ENCODE measurements around the gene KCNMA1.
"Not testable (repeated sequence)": the region's sequence is repeated elsewhere in the genome, so short reads cannot be mapped to it uniquely, and the experiment has no call there.

KCNMA1 gene

DNA sequence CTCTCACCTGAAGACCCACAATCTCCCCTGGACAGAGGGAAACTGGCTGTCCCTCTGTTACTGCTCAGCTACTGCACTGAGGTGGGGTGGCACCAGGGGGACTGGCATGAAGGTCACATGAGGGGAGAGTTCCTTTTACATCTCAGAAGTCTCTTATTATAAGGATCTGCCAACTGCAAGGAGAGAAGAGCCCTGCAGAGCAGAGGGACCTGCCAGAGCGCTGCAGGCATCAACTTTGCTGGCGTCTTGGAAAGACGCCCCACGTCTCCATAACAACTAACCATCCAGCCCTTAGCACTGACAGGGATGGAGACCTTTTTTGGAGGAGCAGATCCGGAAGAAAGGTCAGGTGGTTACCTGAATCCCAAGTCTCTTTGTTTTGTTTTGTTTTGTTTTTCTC lies 218.6 kb downstream of the KCNMA1 start:
- DNase-seq (ENCODE audit: low read depth in 2 of 2) = no peak

DNA sequence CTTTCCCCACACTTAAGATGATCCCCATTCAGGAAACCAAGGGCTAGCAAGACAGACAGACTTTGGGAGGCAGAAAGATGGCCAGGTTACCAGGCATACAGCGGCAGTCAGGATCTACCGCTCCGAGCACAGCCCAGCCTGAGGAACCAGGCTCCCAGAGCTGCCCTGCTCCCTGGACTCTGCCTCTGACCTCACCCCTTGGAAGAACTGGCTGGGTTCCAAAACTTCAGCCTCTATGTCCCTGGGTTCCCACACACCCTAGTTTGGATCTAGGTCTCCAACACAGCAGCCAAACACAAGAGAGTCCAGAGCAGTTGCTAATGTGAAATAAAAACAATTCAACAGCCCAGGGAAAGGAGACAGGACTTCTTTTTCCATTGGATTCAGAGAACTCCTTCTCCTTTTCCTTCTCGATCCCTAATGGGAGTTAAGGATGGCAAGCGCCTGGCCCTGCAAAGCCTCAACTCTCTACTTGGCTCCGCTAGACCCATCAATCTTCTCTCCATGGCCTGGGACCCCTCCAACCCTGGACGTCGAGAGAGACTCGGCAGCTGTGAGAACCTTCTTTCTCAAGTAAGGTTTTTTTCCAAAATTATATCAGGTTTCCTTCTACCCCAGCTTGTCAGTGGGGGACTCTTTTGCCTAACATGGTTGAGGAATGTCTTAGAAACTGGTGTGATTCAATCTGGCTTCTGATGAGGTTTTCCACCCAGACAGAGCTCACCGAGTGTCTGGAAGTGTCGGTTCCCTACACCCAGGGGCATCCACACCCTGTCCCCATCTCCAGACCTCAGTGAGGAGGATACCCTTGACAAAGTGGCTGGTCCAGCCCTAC lies 219.6 kb downstream of the KCNMA1 start:
- no peak for DNase-seq (ENCODE audit: low read depth in 2 of 2)

DNA sequence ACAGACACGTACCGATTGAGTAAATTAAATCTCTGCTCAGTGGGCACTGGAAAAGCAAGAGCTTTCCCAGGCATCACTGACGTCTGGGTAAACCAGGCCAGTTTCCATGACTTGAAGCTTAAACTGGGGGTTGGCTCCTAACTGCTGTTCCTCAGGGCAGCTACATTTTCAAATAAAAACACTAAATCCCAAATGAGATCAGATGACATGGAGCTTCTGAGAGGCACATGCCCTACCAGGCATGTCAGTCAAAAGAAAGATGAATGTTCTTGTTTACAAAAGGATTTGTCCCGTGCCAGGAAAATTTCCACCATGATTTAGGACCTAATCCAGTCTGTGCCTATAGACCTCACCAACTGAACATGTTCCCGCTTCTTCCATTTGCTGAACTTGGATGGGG lies 220.2 kb downstream of the KCNMA1 start:
- DNase-seq (ENCODE audit: low read depth in 2 of 2) = no peak

DNA sequence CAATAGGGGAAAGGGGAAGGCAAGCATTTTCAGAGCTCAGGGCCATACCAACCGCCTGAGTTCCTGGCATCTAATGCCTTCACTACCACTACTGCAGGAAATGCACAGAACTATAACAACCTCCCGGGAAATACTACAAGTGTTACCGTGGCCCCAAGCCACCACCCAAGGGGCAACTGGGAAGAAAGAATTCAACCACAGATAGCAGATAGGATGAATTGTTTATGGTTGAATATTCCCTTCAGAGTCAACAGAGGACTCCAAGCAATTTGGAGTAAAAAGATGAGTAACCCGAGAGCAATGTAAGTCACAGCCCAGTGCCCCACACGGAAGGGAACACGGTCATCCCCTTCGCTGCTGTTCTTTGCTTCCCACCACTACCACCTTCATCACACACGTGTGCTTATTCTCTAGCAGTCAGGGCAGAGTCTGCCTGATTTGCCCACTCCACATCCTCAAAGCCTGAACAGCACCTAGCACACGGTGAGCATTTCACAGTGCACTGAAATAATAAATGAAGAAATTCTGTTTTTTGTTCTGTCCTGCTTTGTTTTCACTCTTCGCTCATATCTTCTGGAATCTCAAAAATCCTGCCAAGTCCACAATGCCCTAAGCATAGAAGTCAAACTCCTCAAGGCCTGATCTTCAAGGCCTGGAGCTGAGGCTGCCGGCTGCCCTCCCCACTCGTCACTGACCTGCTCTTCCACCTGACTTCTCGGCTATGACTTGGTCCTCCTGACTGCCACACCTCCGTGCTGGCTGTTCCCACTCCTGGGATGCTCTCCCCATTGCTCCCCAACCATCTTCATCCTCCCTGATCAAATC lies 221.1 kb downstream of the KCNMA1 start:
- no peak for DNase-seq (ENCODE audit: low read depth in 2 of 2)

DNA sequence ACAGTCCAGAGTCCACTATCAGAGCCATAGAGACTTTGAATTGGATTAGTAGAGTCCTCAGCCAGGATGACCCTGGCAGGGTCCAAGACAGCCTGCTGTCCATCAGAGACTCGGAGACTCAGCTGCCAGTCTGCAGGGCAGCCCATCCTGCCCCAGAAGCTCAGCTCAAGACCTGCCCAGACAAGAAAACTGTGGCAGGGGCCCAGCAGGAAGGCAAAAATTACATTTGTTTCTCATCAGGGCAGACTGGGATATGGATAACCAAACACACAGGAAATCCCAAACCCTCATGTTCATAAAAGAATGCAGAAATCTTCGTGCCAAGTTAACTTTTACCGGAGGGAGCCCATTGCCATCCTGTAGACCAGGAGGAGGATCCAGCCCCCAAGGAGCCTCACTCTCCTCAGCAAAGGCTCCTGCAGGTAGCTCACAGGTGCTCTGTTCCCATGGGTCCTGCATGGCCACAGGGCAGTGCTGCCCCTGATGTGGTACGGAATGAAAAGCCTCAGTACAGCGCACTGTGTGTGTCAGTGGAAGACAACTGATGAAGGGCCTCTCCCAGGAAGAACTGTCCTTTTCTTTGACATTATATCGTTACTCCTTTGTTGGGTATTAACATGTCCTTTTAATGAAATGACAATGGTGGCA lies 222.2 kb downstream of the KCNMA1 start:
- DNase-seq (ENCODE audit: low read depth in 2 of 2) = no peak

DNA sequence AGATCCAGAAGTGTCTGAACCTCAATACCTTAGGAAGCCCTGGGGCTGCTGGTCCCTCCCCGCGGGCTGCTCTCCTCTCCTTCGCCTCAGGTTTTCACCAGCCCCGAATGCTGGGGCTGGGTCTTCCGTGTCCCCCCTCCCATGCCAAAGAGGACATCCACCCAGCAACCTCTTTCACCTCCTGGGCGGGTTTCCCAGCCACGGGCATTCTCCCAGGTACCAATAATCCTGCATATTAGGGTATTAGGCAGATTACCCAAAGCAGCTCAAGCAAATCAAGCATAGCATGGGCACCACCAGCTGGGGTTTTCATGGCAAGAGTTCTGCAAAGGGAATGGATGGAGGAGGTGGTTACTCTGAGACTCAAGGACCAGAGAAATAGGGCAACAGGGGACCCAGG lies 224.4 kb downstream of the KCNMA1 start:
- DNase-seq (ENCODE audit: low read depth in 2 of 2) = no peak

DNA sequence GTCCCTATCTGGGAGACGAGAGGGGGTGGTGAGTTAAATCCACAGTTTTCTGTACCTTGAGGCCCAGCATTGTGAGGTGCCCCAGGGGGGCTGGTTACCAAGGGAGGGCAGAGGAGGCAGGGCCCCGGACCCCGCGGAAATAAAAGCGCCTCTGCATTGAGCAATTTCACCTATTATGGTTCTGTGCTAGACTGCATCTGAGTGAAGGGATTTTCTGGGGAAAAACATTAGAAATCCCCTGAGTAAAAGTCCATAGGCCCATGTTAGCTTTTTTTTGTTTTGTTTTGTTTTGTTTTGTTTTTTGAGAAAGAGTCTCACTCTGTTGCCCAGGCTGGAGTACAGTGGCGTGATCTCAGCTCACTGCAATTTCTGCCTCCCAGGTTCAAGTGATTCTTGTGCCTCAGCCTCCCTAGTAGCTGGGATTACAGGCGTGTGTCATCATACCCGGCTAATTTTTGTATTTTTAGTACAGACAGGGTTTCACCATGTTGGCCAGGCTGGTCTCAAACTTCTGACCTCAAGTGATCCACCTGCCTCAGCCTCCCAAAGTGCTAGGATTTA lies 225.0 kb downstream of the KCNMA1 start:
- not testable (repeated sequence) for DNase-seq (ENCODE audit: low read depth in 2 of 2)

DNA sequence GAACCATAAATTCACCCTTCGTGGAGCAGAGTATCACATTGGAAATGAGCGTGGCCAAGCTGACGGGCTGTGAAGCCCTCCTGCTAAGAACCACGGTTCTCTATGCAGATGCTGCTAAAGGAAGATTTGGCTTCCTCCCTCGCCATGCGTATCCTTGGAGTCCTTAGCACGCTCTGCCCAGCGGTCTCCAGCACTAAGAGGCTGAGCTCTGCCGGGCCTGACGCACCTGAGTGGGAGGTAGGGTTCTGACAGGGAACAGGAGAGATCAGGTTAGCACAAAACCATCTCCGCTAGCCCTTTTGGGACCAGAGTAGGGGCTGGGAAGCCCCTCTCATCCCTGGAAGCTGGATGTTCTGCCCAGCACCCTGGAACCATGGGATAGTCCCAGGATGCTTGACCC lies 225.8 kb downstream of the KCNMA1 start:
- DNase-seq (ENCODE audit: low read depth in 2 of 2) = no peak

DNA sequence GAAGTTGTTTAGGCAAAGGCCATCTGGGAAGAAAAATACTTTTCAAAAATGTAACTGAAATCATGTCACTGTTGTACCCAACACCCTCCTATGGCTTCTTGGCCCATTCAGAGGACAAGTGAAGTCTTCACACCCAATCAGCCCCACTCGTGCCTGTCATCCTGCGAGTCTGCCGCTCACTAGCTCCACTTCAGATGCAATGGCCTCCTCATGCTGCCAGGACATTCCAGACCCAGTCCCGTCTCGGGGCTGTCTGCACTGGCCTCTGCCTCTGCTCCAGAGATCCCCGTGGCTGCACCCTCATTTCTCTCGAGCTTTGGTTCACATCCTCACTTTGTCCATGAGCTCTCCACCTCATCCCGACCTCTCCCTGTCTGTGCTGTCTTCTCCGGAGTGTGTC lies 227.1 kb downstream of the KCNMA1 start:
- no peak for DNase-seq (ENCODE audit: low read depth in 2 of 2)

DNA sequence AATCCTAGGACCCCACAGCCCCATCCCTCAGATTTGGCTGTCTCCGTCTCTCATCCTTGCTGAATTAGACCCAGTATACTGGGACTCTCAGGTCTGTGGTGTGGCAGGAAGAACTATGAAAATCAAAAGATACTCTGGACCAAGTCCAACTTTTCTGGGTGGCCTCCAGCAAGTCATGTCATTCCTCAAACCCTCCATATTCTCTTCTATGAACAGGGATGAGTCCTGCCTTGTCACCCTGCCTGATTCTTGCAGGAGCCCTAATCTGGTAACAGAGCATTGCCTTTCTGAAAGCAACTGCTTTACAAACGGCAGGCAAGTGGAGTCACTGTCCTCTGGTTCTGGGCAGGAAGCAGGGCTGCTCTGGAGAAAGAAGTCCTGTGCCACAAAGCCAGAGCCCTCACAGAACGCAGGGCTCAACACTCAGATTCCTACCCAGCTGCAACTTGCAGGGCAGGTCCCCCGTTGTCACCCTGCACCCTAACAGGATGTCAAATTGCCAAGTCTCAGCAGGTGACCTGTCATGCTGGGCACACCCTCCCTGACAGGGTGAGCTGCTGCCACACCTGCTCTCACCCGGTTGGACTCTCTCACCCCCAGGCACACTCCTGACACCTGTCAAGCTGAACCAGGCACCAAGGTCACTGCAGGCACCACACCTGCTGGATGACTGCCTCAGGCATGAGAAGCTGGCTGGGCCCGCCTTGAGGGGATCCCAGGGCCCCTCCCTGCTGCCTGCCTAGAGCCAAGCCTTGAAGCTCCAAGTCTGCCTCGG lies 227.7 kb downstream of the KCNMA1 start:
- DNase-seq (ENCODE audit: low read depth in 2 of 2) = no peak

DNA sequence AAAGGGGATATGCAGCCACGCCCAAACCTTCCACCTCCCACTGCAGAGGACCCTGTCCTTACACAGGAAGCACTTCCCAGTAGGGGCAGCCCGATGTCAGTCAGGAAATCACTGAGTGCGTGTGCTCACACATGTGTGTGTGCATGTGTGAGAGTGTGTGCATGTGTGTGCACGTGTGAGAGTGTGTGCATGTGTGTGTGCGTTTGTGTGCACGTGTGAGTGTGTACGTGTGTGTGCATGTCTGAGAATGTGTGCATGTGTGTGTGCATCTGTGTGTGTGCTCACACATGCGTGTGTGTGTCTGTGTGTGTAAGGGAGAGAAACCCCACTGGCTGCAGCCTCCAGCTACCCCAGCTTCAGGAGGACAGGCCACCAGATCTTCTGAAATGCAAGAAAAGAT lies 229.3 kb downstream of the KCNMA1 start:
- no peak for DNase-seq (ENCODE audit: low read depth in 2 of 2)

DNA sequence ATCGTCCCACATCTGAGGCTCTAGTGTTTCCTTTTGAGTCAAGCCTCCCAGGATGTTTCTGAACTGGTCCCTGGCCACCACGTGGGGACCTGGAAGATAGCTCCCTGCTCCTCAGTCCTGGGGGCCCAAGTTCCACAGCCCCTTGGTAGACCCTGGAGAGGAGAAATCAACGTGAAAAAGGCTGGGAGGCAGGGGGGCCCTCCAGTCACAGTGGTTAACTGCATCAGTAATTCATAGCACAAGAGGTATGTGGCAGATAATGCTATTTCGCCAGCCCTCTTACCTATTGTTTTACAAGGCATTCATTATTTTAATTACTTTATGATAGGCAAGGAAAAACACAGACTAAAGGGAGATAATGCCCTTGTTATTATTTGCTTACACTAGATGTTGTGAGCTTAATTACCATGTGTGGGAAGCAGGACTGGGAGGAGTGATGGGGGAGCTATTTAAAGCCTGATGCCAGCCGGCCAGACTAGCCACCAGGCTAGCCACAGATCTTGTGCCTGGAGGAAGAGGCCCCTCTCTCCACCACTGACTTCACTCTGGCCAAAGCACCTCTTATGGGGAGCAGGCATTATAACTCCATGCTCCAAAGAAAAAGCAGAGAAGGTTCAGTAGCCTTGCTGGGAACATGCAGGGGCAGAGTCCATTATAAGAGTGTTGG lies 230.7 kb downstream of the KCNMA1 start:
- DNase-seq (ENCODE audit: low read depth in 2 of 2) = no peak

DNA sequence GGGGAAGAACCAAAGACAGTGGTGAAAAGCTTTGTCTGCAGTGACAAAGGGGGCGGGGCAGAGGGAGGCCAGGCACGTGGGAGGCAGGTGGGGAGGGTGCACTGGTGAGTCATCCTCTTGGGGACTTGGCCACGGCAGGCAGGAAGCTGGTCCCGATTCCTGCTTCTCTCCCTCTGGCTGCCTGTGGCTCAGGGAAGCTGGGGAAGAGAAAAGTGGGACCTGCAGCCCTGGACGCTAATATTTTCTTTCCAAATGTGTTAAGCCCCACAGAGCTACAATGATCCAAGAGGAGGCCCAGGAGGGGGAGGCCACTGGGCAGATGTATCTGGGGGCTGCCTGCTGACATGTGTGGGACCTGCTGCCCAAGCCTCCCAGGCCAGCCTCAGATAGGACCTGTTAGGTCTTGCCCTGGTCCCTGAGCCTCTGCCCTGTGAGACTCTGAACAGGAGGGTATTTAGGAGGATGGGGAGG lies 231.8 kb downstream of the KCNMA1 start:
- DNase-seq (ENCODE audit: low read depth in 2 of 2) = no peak

DNA sequence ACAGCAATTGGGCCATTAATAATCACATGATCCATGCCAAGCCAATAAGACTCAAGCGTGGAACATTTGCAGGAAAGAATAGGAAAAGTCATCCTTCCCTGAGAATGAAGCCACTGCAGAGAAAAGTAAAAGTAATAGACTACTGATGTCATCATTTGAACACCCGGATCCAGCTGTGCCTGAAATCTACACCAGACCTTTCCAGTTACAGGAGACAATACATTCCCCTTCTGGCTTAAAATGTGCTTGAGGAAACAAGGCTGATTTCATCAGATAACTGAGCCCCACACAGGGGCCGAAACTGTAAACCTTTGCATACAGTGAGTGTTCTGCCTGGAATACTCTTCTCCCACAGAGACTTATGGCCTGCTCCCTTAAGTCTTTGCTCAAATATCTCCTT lies 232.8 kb downstream of the KCNMA1 start:
- no peak for DNase-seq (ENCODE audit: low read depth in 2 of 2)

DNA sequence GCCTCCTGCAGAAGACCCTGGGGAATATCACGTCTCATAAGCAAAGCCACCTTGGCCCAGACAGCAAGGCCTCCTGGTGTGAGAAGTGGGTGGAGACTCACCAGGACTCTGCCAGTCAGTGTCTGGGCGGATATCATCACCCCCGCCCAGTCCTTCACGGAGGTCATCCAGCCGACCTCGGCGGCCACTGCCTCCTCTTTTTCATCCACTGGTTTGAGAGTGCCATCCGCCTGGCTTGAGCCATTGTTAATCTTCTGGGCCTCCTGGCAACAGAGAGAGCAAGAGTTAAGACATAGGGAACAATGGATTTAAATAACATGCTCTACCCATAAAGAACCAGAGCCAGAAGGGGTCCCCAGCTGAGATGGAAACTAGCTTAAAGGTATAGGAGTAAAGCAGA lies 233.8 kb downstream of the KCNMA1 start:
- no peak for DNase-seq (ENCODE audit: low read depth in 2 of 2)

DNA sequence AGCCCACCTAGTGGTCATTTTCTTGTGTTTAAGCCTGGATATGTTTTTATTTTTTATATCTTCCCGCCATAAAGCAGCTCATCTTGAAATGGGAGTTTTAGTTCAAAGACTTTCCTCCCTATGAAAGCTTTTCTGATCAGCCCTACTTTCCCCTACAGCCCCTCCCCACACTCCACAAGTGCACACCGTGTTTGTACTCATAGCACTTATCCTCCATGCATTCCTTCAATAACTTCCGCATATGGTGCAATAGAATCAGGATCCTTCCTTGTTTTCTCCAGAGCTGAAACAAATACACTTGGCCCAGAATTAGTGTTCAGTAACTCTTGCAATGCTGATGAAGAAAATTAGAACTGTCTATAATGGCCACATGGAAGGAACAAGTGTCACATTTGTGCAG lies 235.9 kb downstream of the KCNMA1 start:
- no peak for DNase-seq (ENCODE audit: low read depth in 2 of 2)

DNA sequence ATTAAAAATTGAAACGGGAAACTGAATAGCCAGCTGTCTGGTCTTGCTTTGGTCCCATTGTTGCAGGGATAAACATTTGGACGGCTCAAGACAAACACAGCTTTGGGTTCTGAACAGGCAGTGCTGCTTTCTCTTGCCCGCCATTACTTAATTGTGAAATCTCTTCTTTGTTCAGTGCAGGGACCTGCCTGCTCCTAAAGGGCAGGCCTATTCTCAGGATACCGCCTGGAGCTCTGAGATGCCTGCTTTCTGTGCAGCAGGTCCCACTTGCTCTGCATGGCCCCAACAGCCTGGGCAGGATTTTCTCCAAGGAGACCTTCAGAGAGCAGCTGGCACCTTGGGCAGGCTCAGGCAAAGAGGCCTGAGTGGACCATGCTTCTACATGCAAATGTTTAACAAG lies 237.6 kb downstream of the KCNMA1 start:
- DNase-seq (ENCODE audit: low read depth in 2 of 2) = no peak

DNA sequence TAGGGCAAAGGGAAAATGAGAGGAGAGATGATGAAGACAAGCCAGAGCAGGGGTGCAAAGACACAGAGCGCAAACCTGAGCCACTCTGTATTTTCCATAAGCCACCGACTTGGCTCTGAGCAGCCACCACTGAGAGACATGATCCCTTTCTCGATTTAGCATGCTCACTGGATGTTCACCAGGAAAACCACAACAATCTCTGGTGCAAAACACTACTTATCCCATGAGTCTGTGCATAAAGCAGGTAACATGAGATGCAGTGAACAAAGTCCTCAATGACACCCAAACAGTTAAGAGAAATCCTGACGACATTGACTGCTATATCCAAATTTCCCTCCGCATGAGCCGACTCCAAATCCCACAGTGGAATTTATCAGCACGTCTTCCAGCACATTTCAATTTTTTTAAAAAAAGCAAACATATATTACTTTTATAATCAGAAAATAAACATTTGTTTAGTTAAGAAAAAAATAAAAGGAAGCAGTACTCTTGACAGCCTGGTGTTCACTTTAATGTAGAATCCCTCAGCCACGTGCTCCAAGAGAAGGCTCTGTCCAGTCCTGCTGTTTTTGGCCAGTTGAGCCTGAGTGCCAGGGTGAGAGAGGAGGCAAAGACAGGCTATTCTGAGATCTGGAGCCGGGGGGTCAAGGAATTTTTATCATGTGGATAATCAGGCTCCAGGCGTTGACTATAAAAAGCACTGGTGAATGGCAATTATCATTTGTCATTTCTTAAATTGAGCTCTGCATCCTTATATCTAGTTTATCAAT lies 238.4 kb downstream of the KCNMA1 start:
- no peak for DNase-seq (ENCODE audit: low read depth in 2 of 2)

DNA sequence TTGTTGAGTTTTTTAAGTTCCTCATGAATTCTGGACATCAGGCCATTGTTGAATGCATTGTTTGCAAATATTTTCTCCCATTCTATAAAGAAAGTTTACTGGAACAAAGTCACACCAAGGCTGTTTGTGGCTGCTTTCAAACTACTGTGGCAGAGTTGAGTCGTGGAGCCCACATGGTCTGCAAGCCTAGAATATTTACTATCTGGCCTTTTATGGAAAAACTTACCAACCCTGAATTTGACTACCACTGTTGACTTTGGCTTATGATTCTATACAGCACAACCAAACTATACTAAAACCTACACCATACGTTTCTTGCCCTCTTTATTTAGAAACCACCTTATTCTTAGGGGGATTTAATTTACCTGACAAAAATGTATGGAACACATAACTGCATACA lies 239.1 kb downstream of the KCNMA1 start:
- no peak for DNase-seq (ENCODE audit: low read depth in 2 of 2)

DNA sequence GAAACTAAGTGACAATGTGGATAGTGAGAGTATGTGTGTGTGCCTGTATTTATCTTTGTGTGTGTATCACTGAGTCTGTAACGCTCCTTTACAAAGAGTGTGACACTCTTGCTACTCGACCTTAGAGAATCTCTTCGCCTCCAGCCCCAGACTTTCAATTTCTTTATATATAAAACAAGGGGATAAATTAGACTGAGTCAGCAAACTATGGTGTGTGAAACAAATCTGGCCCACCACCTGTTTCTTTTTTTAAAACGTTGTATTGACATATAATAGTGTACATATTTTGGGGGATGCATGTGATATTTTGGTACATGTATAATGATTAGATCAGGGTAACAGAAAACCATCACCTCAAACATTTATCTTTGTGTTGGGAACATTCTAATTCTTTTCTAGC lies 240.5 kb downstream of the KCNMA1 start:
- no peak for DNase-seq (ENCODE audit: low read depth in 2 of 2)
